IMR-90 (cell line): ENCODE results near the gene CFAP52.

Source experiments
- CEBPB ChIP-seq: IDR thresholded peaks from 2 replicates; pipeline ENCODE4 v1.6.1; 2012; ENCODE audit warnings: low read depth, low read length, improper control_type of control experiment
- CTCF ChIP-seq: conservative IDR thresholded peaks from 2 replicates; pipeline ENCODE4 v1.5.1; 2012; ENCODE audit warnings: mild to moderate bottlenecking, low read depth, low read length, improper control_type of control experiment

GRCh38 chr17:9536061-9536460, 40.4 kb upstream of the CFAP52 start:
- TF ChIP-seq CEBPB (no peak), CTCF (no peak)
